Stimulated activated CD8-positive, alpha-beta memory T cell treated with anti-CD3 and anti-CD28 coated beads, Interleukin-12 subunit alpha, Interleukin-12 subunit beta, amount 100 ng/mL, for 1 hour (primary cell): ENCODE results near the gene KIAA1217.

Experiments
- DNase-seq: peaks from one replicate; pipeline ENCODE4 v3.0.0-alpha.2; 2020; ENCODE audit warnings: low read depth

KIAA1217 gene

GRCh38 chr10:24207781-24208611, 942 bp upstream of the KIAA1217 start:
- no peak for DNase-seq

- no peak for DNase-seq
Observed at GRCh38 chr10:24209432-24209771, 464 bp downstream of the KIAA1217 start.

- no peak for DNase-seq
Observed at GRCh38 chr10:24209946-24210491, 1.1 kb downstream of the KIAA1217 start.

- DNase-seq: no peak
Observed at GRCh38 chr10:24210501-24210900, 1.6 kb downstream of the KIAA1217 start.

- DNase-seq: no peak
Observed at GRCh38 chr10:24213266-24213665, 4.3 kb downstream of the KIAA1217 start.

- DNase-seq: no peak
Observed at GRCh38 chr10:24213881-24214280, 4.9 kb downstream of the KIAA1217 start.

DNA sequence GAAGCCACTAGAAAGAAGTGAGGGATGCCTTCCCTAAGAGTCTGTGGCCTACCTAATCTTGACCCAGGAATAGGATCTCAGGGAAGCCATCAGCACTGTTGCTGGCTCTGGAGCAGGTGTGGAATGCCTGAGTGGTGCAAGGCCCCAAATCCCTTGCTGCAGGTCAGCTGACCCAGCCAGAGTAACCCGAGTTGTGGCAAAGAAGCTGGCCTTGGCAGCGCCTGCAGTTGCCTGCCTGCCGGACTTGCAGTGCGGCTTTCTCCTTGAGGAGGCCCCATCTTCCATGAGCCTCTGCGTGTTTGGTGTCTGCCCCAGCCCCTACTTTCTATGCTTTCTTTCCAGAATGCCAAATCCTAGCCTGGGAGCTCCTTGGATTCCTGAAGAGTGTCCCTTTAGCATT, 5.8 kb downstream of the KIAA1217 start:
- DNase-seq: no peak

- no peak for DNase-seq
Observed at GRCh38 chr10:24215196-24215595, 6.3 kb downstream of the KIAA1217 start.

GRCh38 chr10:24215603-24216002, 6.7 kb downstream of the KIAA1217 start:
- no peak for DNase-seq

- no peak for DNase-seq
Observed at GRCh38 chr10:24219963-24220362, 11.0 kb downstream of the KIAA1217 start.

DNA sequence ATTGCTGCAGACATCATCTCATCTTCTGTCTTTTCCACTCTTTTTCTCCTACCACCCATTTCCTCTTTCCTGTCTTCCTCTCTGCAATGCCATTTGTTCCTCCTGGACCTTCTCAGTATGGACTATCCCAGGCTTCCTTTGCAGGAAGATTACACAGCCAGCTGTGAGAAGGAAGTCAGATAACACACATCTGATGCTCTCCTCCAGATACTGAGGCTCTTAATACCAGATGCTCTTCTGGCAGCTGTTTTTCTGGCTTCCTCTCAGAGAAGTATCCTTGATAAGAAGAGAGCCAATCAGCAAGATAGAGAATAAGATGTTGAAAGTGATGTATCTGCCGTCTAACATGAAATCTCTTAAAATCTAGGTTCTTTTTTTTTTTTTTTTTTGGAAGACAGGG, 14.4 kb downstream of the KIAA1217 start:
- DNase-seq: no peak

DNA sequence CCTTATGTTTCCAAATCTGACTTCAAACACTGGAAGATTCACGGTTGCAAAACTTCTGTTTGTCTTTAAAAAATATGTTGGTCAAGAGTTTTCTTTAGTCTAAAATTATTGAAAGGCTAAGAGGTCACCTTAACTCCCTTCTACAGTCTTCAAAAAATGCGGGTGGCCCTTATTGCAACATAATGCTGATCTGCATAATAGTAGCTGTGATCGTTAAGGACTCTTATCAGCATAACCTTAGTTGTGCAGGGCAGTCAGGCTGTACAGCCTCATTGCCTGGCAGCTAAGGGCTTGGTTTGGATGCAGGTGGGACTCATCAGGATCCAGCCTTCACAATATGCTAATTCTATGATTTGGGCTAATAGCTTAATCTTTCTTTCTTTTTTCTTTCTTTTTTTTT, 15.0 kb downstream of the KIAA1217 start:
- no peak for DNase-seq

DNA sequence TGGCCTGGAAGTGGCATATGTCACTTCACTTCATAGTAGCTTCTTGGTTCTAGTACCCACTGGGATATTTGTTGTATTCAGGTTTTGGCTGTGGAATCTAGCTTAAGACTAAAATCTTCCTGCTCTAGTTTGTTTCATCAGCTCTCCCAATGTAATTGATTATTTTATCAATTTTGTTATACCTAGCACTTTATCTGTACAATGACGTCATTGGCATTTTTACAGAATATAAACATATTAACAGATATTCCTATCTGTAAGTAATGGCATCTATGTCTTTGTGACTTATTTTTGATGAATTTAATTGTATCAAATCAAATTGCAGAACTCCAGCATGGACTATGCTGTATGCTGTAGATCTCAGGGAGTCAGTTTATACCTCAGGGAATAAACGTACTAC, 19.7 kb downstream of the KIAA1217 start:
- DNase-seq: no peak

- no peak for DNase-seq
Observed at GRCh38 chr10:24229909-24230308, 21.0 kb downstream of the KIAA1217 start.

- no peak for DNase-seq
Observed at GRCh38 chr10:24231200-24231599, 22.3 kb downstream of the KIAA1217 start.

DNA sequence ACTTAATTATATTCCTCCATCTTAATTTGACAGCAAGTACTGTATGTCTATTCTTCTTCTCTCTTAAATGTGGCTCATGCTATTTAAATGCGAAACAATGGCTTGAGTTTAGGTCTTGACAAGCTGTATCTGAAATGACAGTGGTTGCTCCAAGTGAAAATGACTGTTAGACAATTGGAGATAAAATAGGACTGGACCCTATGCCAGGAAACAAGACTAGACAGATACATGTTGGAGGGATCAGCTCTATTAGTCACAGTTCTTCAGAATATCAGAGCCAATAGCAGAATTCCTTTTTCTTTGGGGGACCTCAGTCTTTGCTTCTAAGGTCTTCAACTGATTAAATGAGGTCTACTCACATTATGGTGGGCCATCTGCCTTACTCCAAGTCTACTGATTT, 25.8 kb downstream of the KIAA1217 start:
- no peak for DNase-seq

DNA sequence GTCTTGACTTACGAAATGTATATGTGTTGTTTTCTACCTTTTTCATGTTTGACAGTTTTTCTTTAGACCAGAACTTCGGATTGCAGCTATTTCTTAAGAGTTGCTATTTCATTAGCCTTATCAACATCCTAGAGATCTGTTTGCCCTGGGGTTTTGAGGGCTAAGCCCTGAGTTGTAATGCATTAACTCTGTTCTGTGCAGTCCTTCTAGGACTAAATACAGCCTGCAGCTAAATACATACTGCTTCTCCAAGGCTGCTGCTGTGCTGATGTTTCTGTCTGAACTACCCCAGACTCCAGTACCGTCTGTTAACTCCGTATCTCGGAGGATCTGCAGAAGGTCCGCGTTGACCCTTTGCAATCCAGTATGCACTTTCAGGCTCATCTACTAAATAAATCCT, 26.5 kb downstream of the KIAA1217 start:
- DNase-seq: no peak

- DNase-seq: no peak
Observed at GRCh38 chr10:24237801-24238395, 29.0 kb downstream of the KIAA1217 start.

GRCh38 chr10:24238519-24239247, 29.7 kb downstream of the KIAA1217 start:
- no peak for DNase-seq

DNA sequence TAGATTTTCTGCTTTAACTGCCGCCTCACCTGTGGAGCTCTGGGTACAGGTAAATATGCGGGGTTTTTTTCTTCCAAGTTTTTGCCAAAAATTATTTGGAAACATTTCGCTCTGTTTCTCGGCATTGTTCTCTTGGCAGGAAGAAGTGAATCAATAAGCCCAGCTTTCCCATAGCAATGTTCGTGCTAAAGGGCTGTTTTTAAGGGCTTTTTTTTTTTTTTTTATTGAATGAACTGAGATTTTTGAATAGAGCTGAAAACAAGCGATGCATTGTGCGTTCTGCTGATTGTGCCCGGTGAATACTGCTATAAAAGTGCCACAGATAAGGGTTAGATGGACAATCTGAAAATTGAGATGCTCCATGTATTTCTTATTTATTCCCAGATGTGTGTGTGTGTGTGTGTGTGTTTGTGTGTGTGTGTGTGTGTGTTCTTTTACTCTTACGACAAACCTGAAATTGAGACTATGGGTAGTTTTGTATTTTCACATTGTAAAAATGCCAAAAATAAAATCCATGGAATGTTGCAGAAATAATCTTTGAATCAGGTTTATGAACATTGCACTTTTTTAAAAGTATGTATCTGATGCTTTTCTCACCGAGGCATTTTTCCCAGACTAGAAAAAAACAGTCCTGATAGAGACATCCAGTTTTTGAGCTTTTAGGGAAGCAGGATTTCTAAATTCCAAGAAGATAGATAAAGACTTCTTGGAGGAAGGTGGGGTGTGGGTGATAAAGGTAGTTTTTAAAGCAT, 30.5 kb downstream of the KIAA1217 start:
- DNase-seq: no peak

- DNase-seq: no peak
Observed at GRCh38 chr10:24240041-24240751, 31.3 kb downstream of the KIAA1217 start.
